ENCODE results near the gene FNDC3B. TPM values are rescaled to one million over a fixed set of nuclear protein-coding genes. Genes with fewer than 3 reads are reported as not detected.

FNDC3B gene
- total and polyA plus RNA-seq, 9 of the 15 experiments (the other 6 are each of a cell fraction or from before 2014, with no cell fraction given): 7.0 to 35.8 (median 16.2) TPM

- ATAC-seq (no peak), DNase-seq (ENCODE audit: extremely low read depth in 1 of 4, low spot score in 3 of 4) (no peak), FAIRE-seq (no peak)
- WGBS (ENCODE audit: insufficient coverage, low coverage, missing lambda C conversion rate): 84% methylated on average over 5 of the region's 7 CpGs
- BruUV-seq (replicated peaks): no TSS peak
- no peak for TF ChIP-seq SIN3A (IDR thresholded peaks at IDR 0.05; ENCODE audit: borderline replicate concordance in 2 of 2, control insufficient read depth in 1 of 2, low read depth in 2 of 2, low read length in 2 of 2)
- no peak for TF ChIP-seq MCM5 (IDR thresholded peaks at IDR 0.05; ENCODE audit: low read depth)
- TF ChIP-seq SLC30A9 (CRISPR knock-in tag; IDR thresholded peaks at IDR 0.05): no peak
- TF ChIP-seq BDP1 (IDR thresholded peaks at IDR 0.05; ENCODE audit: insufficient read depth, insufficient read length): no peak
- no peak for TF ChIP-seq ZNF282 (CRISPR knock-in tag; IDR thresholded peaks at IDR 0.05)
- TF ChIP-seq ZNF354B (CRISPR knock-in tag; IDR thresholded peaks at IDR 0.05): no peak
- TF ChIP-seq SMAD4 (CRISPR knock-in tag; conservative IDR thresholded peaks at IDR 0.05): no peak
- TF ChIP-seq ZFX (CRISPR knock-in tag; IDR thresholded peaks at IDR 0.05): no peak
- no peak overlapping the region for H3K9ac ChIP-seq (ENCODE audit: insufficient read depth in 1 of 2, low read depth in 2 of 2, low read length in 2 of 2)
- no peaks in the 10 kb centered on the region for H3K4me1 ChIP-seq (replicated peaks in 1 of 2; ENCODE audit: control insufficient read depth in 2 of 2, insufficient read depth in 2 of 2, low read length in 2 of 2)
- in situ Hi-C loops (cut with MboI) (no loop called here), intact Hi-C loops (cut with micrococcal nuclease) (no loop called here)
- no peaks in the 10 kb centered on the region for H3K27me3 ChIP-seq (ENCODE audit: control insufficient read depth in 2 of 2, insufficient read depth in 2 of 2, low read length in 2 of 2)
- no peaks in the 10 kb centered on the region for H4K20me1 ChIP-seq (replicated peaks; ENCODE audit: control insufficient read depth, insufficient read depth, low read length)
- CTCF ChIA-PET (ENCODE audit: low intra/inter-chr PET ratio): interaction anchor here (0.7 to 1.0 kb wide), 2 partner anchors 262 to 332 kb away, joined by 4 to 5 read pairs; no protein-coding TSS in a partner anchor
- no peak overlapping the region for H3K4me2 ChIP-seq (ENCODE audit: insufficient read depth, low read length)
- POLR2A ChIA-PET: no interaction called here
- H3K9me3 ChIP-seq (replicated peaks; ENCODE audit: control insufficient read depth, insufficient read depth, low read depth, low read length): no peaks in the 10 kb centered on the region
- no peak overlapping the region for H2AFZ ChIP-seq (ENCODE audit: low read depth, low read length)
- peaks cover 60% of the 10 kb centered on the region for H3K36me3 ChIP-seq (ENCODE audit: control insufficient read depth, insufficient read depth, low read length)
- no peaks in the 10 kb centered on the region for H3K79me2 ChIP-seq (ENCODE audit: control insufficient read depth, insufficient read depth, low read length)
- H3K4me3 ChIP-seq: no peak overlapping the region
- H3K27ac ChIP-seq (ENCODE audit: extremely low read depth, low read depth, low read length): no peak overlapping the region
- no peaks in the 10 kb centered on the region for H3K9me1 ChIP-seq (ENCODE audit: control insufficient read depth, insufficient read depth, low read length)
These were observed 295.4 kb downstream of the FNDC3B start for GRCh38 chr3:172334671-172335207.
